Measurements from ENCODE around the gene NOL9. TPM values are rescaled to one million over a fixed set of nuclear protein-coding genes. Genes with fewer than 3 reads are reported as not detected.
A peak's percentile ranks its signal among the peaks of the same experiment; 100 is the strongest.

Gene NOL9
- total RNA-seq, 1 experiment from 2014 or later, result 26.9 TPM

DNA sequence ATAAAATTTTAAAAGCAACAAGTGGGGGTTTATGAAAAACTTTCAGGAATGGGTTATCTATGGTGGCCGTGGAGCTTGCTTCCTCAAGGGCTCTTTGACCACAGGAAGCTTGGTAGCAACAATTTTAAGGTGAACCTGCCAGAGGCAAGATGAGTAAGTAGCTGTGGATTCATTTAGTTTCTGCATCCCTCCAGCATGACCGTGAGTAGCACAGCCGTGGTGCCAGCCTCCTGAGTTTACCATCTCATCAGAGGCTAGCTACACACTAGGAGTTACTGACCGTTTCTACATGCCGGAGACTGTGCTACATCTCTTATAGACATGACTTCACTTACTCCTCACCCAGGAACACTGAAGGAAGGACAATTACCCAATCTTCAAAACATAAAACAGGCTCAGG, 32.8 kb downstream of the NOL9 start:
- DNase-seq (ENCODE audit: low read depth), result no peak

- DNase-seq (ENCODE audit: low read depth), result peak; percentile 34
These were observed 34.2 kb downstream of the NOL9 start for GRCh38 chr1:6519935-6520671.

- DNase-seq (ENCODE audit: low read depth), result no peak
These were observed 34.8 kb downstream of the NOL9 start for GRCh38 chr1:6519491-6519934.

GRCh38 chr1:6517435-6517851, 36.9 kb downstream of the NOL9 start:
- DNase-seq (ENCODE audit: low read depth), result no peak

DNA sequence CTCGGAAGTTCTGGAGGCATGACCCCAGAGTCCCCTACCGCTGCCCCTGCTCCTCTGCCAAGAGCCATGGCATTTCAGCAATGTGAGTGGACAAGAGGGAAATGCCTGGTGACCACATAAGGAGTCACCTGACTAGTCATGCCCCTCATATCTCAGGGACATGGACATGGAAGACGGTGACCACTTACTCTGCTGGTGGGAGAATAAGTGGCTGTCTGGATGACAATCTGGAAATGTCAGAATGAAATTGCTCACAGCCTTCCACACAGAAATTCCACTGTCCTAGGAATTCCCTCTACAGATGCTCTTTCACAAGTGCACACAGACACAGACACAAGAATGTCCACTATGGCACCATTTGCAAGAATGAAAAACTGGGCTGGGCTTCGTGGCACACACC, 38.5 kb downstream of the NOL9 start:
- peak; percentile 13 for DNase-seq (ENCODE audit: low read depth)

DNA sequence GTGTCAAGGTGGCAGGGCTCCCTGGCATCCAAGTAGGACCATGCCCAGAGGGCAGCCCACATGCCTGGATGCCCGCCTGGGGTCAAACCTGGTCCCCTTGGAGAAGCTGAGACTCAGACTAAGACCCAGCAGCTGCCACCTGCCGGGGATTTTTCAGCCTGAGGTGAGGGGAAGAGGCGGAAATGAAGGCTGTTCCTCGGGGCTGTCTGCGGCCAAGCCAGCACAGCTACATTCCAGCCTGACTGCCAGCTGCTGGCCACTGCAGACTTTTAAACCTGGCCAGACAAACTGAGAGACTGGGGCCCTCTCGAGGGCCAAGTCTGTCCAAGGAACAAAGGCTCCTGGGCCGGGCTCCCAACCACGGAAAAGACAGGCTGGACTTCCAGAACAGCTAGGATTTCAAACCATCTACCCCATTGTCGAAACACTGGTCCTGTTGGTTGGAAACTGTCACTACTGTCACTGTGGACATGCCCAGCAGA, 41.0 kb downstream of the NOL9 start:
- no peak for DNase-seq (ENCODE audit: low read depth)

- DNase-seq (ENCODE audit: low read depth), result no peak
These were observed 41.4 kb downstream of the NOL9 start for GRCh38 chr1:6512908-6513280.

DNA sequence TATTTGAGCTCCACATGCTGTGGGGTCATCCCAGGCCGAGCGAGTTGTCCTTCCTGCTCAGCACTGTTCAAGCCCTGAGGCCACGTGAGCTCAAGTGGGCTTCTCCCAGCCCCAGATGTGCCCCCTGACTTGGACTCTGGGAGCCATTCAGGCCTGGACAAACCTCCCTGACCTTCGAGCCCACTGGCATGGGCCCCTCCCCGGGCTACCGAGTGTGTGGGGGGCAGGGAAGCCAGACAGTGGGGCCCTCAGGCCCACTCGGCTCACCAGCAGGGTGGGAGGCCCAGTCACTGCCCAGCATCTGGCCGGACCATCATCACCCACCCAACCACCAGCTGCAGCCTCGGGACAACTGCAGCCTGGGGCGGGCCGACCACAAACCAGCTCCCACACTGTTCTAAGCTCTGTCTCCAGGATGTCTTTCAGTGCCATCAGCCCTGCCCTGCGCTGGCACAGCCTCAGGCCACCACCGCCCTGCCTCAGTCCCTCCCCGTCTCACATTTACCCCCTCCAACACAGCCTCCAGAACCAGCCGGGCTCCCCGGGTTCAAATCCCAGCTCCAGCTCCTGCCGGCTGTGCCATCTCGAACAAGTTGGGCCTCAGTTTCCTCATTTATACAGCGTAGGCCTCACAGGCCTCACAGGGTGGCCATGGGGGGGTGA, 41.9 kb downstream of the NOL9 start:
- DNase-seq (ENCODE audit: low read depth), result no peak

GRCh38 chr1:6511561-6512244, 42.6 kb downstream of the NOL9 start:
- no peak for DNase-seq (ENCODE audit: low read depth)

DNA sequence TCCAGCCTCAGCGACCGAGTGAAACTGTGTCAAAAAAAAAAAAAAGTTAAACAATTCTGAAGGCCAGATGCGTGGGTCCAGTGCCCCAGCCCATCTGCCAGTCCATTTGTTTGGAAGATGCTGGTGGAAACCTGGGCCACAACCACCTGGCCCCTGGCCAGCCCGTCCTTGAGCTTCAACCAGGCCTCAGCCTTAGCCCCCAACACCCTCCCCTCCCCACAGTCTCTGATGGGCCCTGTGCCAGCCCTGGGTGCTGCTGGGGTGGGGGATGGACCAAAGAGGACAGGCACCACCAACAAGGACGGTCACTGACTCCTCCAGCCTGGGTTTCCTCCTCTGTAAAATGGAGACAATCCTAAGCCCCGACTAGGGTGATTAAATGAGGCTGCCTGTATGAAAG, 43.3 kb downstream of the NOL9 start:
- no peak for DNase-seq (ENCODE audit: low read depth)

DNA sequence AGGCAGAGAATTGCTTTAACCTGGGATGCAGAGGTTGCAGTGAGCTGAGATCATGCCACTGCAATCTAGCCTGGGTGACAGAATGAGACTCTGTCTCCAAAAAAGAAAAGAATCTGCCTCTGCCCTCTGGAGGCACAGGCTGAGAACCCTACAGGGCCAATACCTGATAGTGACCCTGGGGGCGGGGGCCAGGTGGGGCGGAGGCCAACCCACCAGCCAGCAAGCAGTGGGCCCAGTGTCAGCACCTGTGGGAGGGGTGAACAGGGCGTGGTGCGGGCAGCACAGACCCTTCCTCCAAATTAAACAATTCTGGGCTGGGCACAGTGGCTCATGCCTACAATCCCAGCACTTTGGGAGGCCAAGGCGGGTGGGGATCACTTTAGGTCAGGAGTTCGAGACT, 43.8 kb downstream of the NOL9 start:
- DNase-seq (ENCODE audit: low read depth), result no peak

DNA sequence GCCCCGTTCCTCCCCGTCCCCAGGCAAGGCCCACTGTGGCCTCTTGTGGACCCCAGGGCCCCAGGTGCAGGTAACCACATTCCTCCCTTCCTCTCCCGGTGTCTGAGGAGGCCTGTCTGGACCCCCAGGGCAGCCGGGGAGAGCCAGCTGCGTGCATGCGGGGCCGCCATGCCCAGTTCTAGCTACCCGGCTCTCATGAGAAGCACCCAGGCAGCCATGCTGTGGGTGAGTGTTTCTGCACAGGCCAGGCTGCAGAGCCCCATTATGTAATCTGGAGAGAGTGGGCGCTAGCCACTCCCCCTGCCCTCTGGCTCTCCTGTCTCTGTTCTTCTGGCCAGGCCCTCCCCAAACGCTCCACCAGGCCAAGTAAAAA, 44.4 kb downstream of the NOL9 start:
- DNase-seq (ENCODE audit: low read depth), result no peak

- DNase-seq (ENCODE audit: low read depth), result no peak
These were observed 44.9 kb downstream of the NOL9 start for GRCh38 chr1:6509220-6509918.

GRCh38 chr1:6508816-6509189, 45.5 kb downstream of the NOL9 start:
- no peak for DNase-seq (ENCODE audit: low read depth)

- no peak for DNase-seq (ENCODE audit: low read depth)
These were observed 46.0 kb downstream of the NOL9 start for GRCh38 chr1:6508154-6508815.

- DNase-seq (ENCODE audit: low read depth), result no peak
These were observed 46.8 kb downstream of the NOL9 start for GRCh38 chr1:6507461-6507911.

- DNase-seq (ENCODE audit: low read depth), result no peak
These were observed 47.3 kb downstream of the NOL9 start for GRCh38 chr1:6507037-6507428.

GRCh38 chr1:6506210-6507036, 47.9 kb downstream of the NOL9 start:
- no peak for DNase-seq (ENCODE audit: low read depth)

- DNase-seq (ENCODE audit: low read depth), result no peak
These were observed 48.7 kb downstream of the NOL9 start for GRCh38 chr1:6505367-6506209.

GRCh38 chr1:6504887-6505286, 49.4 kb downstream of the NOL9 start:
- DNase-seq (ENCODE audit: low read depth), result no peak
